GM12872 (cell line): ENCODE data around the gene KRTAP10-6.
"Not testable (repeated sequence)": the region's sequence is repeated elsewhere in the genome, so short reads cannot be mapped to it uniquely, and the experiment has no call there.

Source experiments
- TF ChIP-seq, protein P1 (sequence below): IDR thresholded peaks from 3 replicates; pipeline ENCODE4 v1.5.1; 2011; ENCODE audit warnings: low read depth, mild to moderate bottlenecking, low read length, moderate library complexity; ENCODE audit not compliant: insufficient read depth

The KRTAP10-6 gene

DNA sequence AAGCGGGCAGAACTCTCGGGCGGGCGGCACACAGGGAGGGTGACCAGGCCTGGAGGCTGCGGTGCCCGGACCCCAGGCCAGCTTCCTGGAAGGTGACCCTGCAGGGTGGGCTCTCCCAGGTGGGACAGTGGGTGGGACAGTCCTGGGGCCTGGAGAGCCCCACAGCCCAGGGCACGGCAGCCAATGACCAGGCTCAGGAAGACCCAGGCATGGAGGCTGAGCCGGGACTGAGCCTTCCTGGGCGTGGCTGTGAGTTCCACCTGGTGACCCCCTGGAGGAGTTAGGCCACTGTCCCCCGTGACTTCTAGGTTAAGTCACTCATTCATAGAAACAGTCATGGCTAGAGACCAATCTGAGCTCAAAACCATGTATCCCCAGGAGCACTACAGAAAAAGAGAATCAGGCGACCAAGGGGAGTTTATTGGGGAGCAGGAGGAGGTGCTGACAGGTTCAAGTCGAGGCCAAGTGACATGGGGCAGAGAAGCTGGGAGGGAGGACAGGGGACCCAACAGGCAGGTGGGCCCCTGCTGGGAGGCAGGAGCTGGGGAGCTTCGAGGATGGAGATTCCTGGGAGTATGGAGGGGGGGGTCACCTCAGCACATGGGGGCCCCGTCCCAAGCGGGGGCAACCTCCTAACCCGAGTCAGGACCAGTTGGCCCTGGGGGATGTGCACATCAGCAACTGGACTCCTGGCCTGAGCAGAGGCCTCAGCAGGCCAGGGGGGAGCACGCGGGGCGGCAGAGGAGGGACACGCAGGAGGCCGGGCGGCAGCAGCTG lies 13.1 kb downstream of the KRTAP10-6 start:
- TF ChIP-seq, protein P1, sequence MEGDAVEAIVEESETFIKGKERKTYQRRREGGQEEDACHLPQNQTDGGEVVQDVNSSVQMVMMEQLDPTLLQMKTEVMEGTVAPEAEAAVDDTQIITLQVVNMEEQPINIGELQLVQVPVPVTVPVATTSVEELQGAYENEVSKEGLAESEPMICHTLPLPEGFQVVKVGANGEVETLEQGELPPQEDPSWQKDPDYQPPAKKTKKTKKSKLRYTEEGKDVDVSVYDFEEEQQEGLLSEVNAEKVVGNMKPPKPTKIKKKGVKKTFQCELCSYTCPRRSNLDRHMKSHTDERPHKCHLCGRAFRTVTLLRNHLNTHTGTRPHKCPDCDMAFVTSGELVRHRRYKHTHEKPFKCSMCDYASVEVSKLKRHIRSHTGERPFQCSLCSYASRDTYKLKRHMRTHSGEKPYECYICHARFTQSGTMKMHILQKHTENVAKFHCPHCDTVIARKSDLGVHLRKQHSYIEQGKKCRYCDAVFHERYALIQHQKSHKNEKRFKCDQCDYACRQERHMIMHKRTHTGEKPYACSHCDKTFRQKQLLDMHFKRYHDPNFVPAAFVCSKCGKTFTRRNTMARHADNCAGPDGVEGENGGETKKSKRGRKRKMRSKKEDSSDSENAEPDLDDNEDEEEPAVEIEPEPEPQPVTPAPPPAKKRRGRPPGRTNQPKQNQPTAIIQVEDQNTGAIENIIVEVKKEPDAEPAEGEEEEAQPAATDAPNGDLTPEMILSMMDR, result no peak

DNA sequence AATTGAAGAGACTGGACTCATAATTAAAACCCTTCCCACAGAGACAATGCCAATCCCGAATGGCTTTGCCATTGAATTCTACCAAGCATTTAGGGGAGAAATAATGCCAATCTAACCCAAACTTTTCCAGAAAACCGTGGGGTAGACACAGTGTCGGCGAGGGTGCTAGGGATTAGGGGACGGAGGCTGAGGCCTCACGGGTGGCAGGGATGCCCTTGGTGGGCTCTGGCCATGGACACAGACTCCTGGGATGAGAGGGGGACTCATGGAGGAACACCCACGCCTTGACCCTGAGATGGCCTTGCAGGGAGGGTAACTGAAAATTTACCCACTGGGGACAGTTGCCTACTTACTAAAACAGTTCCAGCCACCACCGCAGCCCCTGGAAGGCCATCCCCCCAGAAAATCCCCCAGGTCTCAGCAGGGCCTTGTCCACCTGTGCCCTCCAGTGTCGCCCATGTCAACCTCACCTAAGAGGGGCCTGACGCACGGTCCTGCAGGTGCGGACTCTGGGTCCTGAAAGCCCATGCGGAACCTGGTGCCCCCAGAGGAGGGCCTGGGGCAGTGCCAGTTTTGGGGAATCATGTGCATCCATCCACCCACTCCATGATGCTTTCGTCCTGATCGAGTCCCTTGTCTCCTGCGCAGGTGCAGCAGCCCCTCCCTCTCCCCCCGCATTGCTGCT lies 13.8 kb downstream of the KRTAP10-6 start:
- TF ChIP-seq, protein P1, result no peak

DNA sequence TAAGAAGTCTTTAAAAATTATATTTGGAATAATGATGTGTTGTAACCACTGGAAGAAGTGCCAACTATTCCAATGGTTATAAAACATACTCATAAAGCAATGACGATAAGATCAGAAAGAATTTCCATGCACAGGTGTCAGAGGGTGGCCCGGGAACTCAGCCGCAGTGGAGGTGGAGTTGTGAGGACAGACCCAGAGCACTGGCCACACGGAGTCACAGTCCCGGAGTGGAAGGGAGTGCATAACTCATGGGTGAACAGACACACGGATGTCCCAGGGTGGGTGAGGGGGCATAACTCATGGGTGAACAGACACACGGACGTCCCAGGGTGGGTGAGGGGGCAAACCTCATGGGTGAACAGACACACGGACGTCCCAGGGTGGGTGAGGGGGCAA lies 16.3 kb downstream of the KRTAP10-6 start:
- TF ChIP-seq, protein P1, result no peak

DNA sequence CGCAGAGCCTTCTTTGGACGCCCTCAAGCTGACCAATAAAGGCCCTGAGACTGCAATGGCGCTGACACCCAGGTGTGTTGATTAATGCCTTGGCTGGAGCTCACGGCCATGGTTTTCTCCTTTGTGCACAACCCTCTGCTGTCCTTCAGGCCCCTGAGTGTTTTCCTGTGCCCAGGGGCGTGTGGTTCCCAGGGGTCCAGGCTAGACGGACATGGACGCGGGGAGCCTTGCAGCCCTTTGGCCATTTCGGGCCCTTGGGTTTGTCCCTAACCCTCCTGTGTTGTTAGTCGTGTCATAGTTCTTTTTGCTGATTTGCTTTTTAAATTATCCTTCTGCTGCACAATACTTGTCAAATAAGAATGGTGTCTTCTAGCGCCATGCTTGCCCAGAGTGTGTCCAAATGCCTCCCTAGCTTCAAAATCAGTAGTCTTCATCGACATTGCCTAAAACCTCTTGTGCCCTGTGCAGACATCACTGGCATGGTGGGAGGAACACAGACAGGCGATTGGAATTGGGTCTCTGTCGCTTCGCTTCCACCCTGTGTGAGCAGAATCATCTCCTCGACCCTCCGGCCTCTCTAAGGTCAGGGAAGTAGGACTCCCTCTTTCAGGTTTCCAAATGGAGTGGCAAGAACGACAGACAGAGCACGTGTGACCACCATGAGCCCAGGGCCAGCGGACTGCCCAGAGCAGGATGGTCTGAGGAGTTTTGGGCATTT lies 16.8 kb downstream of the KRTAP10-6 start:
- TF ChIP-seq, protein P1, result no peak

DNA sequence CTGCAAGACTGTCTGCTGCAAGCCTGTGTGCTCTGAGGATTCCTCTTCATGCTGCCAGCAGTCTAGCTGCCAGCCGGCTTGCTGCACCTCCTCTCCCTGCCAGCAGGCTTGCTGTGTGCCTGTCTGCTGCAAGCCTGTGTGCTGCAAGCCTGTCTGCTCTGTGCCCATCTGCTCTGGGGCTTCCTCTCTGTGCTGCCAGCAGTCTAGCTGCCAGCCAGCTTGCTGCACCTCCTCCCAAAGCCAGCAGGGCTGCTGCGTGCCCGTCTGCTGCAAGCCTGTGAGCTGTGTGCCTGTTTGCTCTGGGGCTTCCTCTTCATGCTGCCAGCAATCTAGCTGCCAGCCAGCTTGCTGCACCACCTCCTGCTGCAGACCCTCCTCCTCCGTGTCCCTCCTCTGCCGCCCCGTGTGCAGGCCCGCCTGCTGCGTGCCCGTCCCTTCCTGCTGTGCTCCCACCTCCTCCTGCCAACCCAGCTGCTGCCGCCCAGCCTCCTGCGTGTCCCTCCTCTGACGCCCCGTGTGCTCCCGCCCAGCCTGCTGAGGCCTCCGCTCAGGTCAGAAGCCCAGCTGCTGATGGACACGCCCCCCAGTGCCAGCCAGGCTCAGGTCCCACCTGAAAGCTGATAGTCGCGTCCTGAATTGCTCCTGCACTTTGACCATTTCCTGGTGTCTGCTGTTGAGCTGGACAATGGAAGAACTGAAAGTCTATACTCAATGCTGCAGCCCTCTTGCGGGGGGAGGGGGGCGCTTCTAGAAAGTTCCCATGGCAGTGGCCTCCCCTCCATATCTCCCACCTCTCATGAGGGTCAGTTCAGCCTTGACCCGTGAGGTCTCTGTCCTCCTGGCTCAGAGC lies 17.6 kb downstream of the KRTAP10-6 start:
- TF ChIP-seq, protein P1, result peak; percentile 25; the same call in 1 of the 3 replicates

DNA sequence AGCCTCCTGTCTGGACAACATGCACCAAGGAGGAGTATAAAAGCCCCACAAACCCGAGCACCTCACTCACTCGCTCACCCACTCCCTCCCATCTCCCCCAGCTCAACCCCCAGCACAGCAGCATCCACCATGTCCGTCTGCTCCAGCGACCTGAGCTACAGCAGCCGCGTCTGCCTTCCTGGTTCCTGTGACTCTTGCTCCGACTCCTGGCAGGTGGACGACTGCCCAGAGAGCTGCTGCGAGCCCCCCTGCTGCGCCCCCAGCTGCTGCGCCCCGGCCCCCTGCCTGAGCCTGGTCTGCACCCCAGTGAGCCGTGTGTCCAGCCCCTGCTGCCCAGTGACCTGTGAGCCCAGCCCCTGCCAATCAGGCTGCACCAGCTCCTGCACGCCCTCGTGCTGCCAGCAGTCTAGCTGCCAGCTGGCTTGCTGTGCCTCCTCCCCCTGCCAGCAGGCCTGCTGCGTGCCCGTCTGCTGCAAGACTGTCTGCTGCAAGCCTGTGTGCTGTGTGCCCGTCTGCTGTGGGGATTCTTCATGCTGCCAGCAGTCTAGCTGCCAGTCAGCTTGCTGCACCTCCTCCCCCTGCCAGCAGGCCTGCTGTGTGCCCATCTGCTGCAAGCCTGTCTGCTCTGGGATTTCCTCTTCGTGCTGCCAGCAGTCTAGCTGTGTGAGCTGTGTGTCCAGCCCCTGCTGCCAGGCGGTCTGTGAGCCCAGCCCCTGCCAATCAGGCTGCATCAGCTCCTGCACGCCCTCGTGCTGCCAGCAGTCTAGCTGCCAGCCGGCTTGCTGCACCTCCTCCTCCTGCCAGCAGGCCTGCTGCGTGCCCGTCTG lies 18.5 kb downstream of the KRTAP10-6 start, which contains the start of gene KRTAP10-4:
Gene KRTAP10-4, plus strand, starts transcription at position 100 of the 827 bp plus-strand sequence. Its CDS starts 30 bp downstream, at position 130.
- TF ChIP-seq, protein P1, result not testable (repeated sequence)
